HepG2 (cell line): ENCODE data around the gene MXRA8. TPM values are rescaled to one million over a fixed set of nuclear protein-coding genes. Genes with fewer than 3 reads are reported as not detected.

Experiments used
- AKAP8 ChIP-seq: sonication (generic); formaldehyde crosslinking; IDR thresholded peaks from 2 replicates; pipeline ENCODE4 v1.5.1; 2020; ENCODE audit warnings: mild to moderate bottlenecking, missing genetic modification reagents
- ARNT2 ChIP-seq: sonication (generic); formaldehyde crosslinking; IDR thresholded peaks from 2 replicates; pipeline ENCODE4 v1.8.0; 2022; ENCODE audit warnings: mild to moderate bottlenecking, low read depth, missing genetic modification reagents, moderate library complexity
- CAMTA2 ChIP-seq: sonication (generic); formaldehyde crosslinking; IDR thresholded peaks from 2 replicates; pipeline ENCODE4 v1.4.0; 2020; ENCODE audit warnings: mild to moderate bottlenecking, missing genetic modification reagents, borderline replicate concordance
- CHD2 ChIP-seq: IDR thresholded peaks from 2 replicates; pipeline ENCODE4 v1.6.1; 2011; ENCODE audit warnings: low read depth, low read length, improper control_type of control experiment
- GZF1 ChIP-seq: sonication (generic); formaldehyde crosslinking; IDR thresholded peaks from 2 replicates; pipeline ENCODE4 v1.5.1; 2020; ENCODE audit warnings: mild to moderate bottlenecking, missing genetic modification reagents
- HIVEP1 ChIP-seq: sonication (generic); formaldehyde crosslinking; IDR thresholded peaks from 2 replicates; pipeline ENCODE4 v1.4.0; 2020; ENCODE audit warnings: mild to moderate bottlenecking, missing genetic modification reagents
- IRX3 ChIP-seq: sonication (generic); formaldehyde crosslinking; IDR thresholded peaks from 2 replicates; pipeline ENCODE4 v1.8.1; 2023; ENCODE audit warnings: mild to moderate bottlenecking, low read depth, missing genetic modification reagents, borderline replicate concordance
- KDM1A ChIP-seq: IDR thresholded peaks from 2 replicates; pipeline ENCODE4 v1.6.1; 2016; ENCODE audit warnings: missing compliant biosample characterization
- KLF11 ChIP-seq: IDR thresholded peaks from 2 replicates; pipeline ENCODE4 v1.6.1; 2016; ENCODE audit warnings: missing compliant biosample characterization
- MTF1 ChIP-seq: sonication (generic); formaldehyde crosslinking; IDR thresholded peaks from 2 replicates; pipeline ENCODE4 v1.5.0; 2020; ENCODE audit warnings: missing genetic modification reagents
- NCOA5 ChIP-seq: sonication (generic); formaldehyde crosslinking; IDR thresholded peaks from 2 replicates; pipeline ENCODE4 v1.4.0; 2020; ENCODE audit warnings: missing genetic modification reagents
- NR2F2 ChIP-seq: IDR thresholded peaks from 2 replicates; pipeline ENCODE4 v1.6.1; 2012; ENCODE audit warnings: low read depth, inconsistent platforms, borderline replicate concordance
- POLR2A ChIP-seq, 2 experiments: IDR thresholded peaks; 2 replicates each; pipeline ENCODE4 v1.6.1; 2011; ENCODE audit warnings: low read depth in 2 of 2, low read length in 2 of 2, mild to moderate bottlenecking in 1 of 2, moderate library complexity in 1 of 2; ENCODE audit not compliant: insufficient read depth in 1 of 2
- SNRNP70 ChIP-seq: fragments of 200-400 bp; formaldehyde crosslinking; IDR thresholded peaks from 2 replicates; pipeline ENCODE4 v1.6.1; 2017; ENCODE audit warnings: mild to moderate bottlenecking, low read depth, low read length, moderate library complexity
- THAP11 ChIP-seq: IDR thresholded peaks from 2 replicates; pipeline ENCODE4 v1.6.1; 2016; ENCODE audit warnings: missing biosample characterization, missing genetic modification reagents
- TRIM24 ChIP-seq: sonication (generic); formaldehyde crosslinking; IDR thresholded peaks from 2 replicates; pipeline ENCODE4 v1.8.0; 2022; ENCODE audit warnings: mild to moderate bottlenecking, missing genetic modification reagents
- ZBTB21 ChIP-seq: sonication (generic); formaldehyde crosslinking; IDR thresholded peaks from 2 replicates; pipeline ENCODE4 v1.4.0; 2020; ENCODE audit warnings: missing genetic modification reagents
- ZFX ChIP-seq: sonication (generic); formaldehyde crosslinking; IDR thresholded peaks from 2 replicates; pipeline ENCODE4 v1.4.0; 2020; ENCODE audit warnings: mild to moderate bottlenecking, low read depth, missing genetic modification reagents, moderate library complexity
- ZNF17 ChIP-seq: sonication (generic); formaldehyde crosslinking; IDR thresholded peaks from 2 replicates; pipeline ENCODE4 v1.5.0; 2020; ENCODE audit warnings: mild to moderate bottlenecking, missing genetic modification reagents
- ZNF256 ChIP-seq: sonication (generic); formaldehyde crosslinking; conservative IDR thresholded peaks from 2 replicates; pipeline ENCODE4 v1.4.0; 2020; ENCODE audit warnings: missing genetic modification reagents
- ZNF350 ChIP-seq: sonication (generic); formaldehyde crosslinking; IDR thresholded peaks from 2 replicates; pipeline ENCODE4 v1.4.0; 2020; ENCODE audit warnings: mild to moderate bottlenecking, low read depth, missing genetic modification reagents, borderline replicate concordance
- ZNF441 ChIP-seq: sonication (generic); formaldehyde crosslinking; IDR thresholded peaks from 2 replicates; pipeline ENCODE4 v1.7.0; 2021; ENCODE audit warnings: missing genetic modification reagents, borderline replicate concordance
- ZNF451 ChIP-seq: sonication (generic); formaldehyde crosslinking; IDR thresholded peaks from 2 replicates; pipeline ENCODE4 v1.5.0; 2020; ENCODE audit warnings: mild to moderate bottlenecking, missing genetic modification reagents
- ZNF552 ChIP-seq: sonication (generic); formaldehyde crosslinking; IDR thresholded peaks from 2 replicates; pipeline ENCODE4 v1.9.0; 2022; ENCODE audit warnings: missing genetic modification reagents, mild to moderate bottlenecking, borderline replicate concordance
- ZNF562 ChIP-seq: sonication (generic); formaldehyde crosslinking; IDR thresholded peaks from 2 replicates; pipeline ENCODE4 v1.8.0; 2022; ENCODE audit warnings: missing genetic modification reagents, borderline replicate concordance
- ZNF883 ChIP-seq: sonication (generic); formaldehyde crosslinking; IDR thresholded peaks from 2 replicates; pipeline ENCODE4 v1.5.1; 2020; ENCODE audit warnings: mild to moderate bottlenecking, missing genetic modification reagents; ENCODE audit errors: not compliant biosample characterization
- polyA plus RNA-seq, 8 experiments: library from polyadenylated mRNA; depleted of rRNA in 3 of 8; stranded (reverse) in 7 of 8; unstranded in 1 of 8; fragments of >200 nt; fragmentation: Illumina TruSeq in 4 of 8; extraction: Trizol in 4 of 8; gene quantifications; 2 replicates each; pipeline versions ENCODE4 v1.2.1 to v1.2.3, GENCODE V29; 2011 to 2016; ENCODE audit warnings: low read depth in 4 of 8, missing spikeins in 1 of 8, mixed read lengths in 1 of 8; ENCODE audit not compliant: insufficient read depth in 1 of 8
- total RNA-seq, 5 experiments: library from RNA; depleted of rRNA; stranded (reverse); fragments of >200 nt; fragmentation: Illumina TruSeq; extraction: Trizol; gene quantifications; 2 replicates each; pipeline ENCODE4 v1.2.3, GENCODE V29; 2016; ENCODE audit warnings: low read depth in 1 of 5
- TF ChIP-seq, protein P1 (sequence below): sonication (generic); formaldehyde crosslinking; conservative IDR thresholded peaks from 2 replicates; pipeline ENCODE4 v1.8.0; 2022; ENCODE audit warnings: mild to moderate bottlenecking, moderate library complexity, missing genetic modification reagents
- TF ChIP-seq, protein P2 (sequence below): sonication (generic); formaldehyde crosslinking; IDR thresholded peaks from 2 replicates; pipeline ENCODE4 v1.4.0; 2020; ENCODE audit warnings: missing genetic modification reagents, borderline replicate concordance

The MXRA8 gene
- total and polyA plus RNA-seq, 2 of the 13 experiments (the other 11 are each of a cell fraction or from before 2014, with no cell fraction given): 19.8 to 44.8 TPM

DNA sequence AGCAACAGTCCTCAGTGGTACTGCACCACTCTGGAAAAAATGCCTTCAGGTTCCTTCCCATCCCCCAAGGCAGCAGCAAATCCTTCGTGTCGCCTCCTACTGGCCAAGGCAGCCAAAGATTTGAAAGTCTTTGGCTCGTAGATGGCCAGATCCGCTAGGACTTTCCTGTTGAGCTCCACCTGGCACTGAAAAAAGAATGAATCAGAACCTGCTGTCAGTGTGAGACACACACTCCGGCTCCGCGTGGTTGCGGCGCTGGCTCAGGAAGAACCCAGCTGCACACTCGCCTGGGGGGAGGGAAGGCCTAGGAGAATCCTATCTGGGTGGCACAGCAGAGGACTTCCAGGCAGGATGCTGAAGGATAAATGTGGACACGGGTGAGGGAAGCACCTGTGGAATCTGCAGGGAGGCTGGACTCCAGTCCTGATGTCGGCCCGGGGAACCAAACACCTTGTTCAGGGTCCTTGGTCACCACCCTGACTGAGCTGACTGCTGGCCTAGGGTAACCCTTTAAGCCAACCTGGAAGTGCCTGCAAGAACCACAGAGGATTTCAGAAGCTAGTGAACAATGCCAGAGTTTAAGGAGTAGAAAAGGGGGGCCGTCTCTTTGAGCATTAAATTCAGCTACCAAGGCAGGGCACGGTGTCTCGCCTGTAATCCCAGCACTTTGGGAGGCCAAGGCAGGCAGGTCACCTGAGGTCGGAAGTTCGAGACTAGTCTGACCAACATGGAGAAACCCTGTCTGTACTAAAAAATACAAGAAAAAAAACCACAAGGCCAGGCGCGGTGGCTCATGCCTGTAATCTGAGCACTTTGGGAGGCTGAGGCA is 43.9 kb upstream of the MXRA8 start (continued):
- TF ChIP-seq NCOA5 (CRISPR knock-in tag): no peak
- TF ChIP-seq KLF11: no peak
- TF ChIP-seq THAP11 (CRISPR knock-in tag): no peak
- TF ChIP-seq ZNF256 (CRISPR knock-in tag): no peak
- no peak for TF ChIP-seq AKAP8 (CRISPR knock-in tag)
- TF ChIP-seq NR2F2: no peak
- TF ChIP-seq ZNF17: no peak
- TF ChIP-seq CAMTA2: peak; percentile 60; the same call in 1 of the 2 replicates
- TF ChIP-seq IRX3 (CRISPR knock-in tag): no peak
- TF ChIP-seq MTF1 (CRISPR knock-in tag): no peak
- no peak for TF ChIP-seq ZNF441 (CRISPR knock-in tag)
- TF ChIP-seq SNRNP70: no peak
- TF ChIP-seq ZNF562 (CRISPR knock-in tag): no peak
- peak; percentile 46; the same call in 1 of the 2 replicates for TF ChIP-seq HIVEP1
- TF ChIP-seq CHD2: 0 out of 2 replicates have a peak, but pooled peaks have one; percentile 43
- TF ChIP-seq ZNF552 (CRISPR knock-in tag): no peak
- TF ChIP-seq POLR2A (IDR thresholded peaks at IDR 0.05; ENCODE audit: insufficient read depth in 1 of 2, low read depth in 2 of 2, low read length in 2 of 2): no peak
- no peak for TF ChIP-seq ZBTB21 (CRISPR knock-in tag)
- no peak for TF ChIP-seq TRIM24 (CRISPR knock-in tag)
- no peak for TF ChIP-seq ZNF451 (CRISPR knock-in tag)
- TF ChIP-seq GZF1: no peak
- TF ChIP-seq, protein P1, sequence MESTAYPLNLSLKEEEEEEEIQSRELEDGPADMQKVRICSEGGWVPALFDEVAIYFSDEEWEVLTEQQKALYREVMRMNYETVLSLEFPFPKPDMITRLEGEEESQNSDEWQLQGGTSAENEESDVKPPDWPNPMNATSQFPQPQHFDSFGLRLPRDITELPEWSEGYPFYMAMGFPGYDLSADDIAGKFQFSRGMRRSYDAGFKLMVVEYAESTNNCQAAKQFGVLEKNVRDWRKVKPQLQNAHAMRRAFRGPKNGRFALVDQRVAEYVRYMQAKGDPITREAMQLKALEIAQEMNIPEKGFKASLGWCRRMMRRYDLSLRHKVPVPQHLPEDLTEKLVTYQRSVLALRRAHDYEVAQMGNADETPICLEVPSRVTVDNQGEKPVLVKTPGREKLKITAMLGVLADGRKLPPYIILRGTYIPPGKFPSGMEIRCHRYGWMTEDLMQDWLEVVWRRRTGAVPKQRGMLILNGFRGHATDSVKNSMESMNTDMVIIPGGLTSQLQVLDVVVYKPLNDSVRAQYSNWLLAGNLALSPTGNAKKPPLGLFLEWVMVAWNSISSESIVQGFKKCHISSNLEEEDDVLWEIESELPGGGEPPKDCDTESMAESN (CRISPR knock-in tag): no peak
- TF ChIP-seq, protein P2, sequence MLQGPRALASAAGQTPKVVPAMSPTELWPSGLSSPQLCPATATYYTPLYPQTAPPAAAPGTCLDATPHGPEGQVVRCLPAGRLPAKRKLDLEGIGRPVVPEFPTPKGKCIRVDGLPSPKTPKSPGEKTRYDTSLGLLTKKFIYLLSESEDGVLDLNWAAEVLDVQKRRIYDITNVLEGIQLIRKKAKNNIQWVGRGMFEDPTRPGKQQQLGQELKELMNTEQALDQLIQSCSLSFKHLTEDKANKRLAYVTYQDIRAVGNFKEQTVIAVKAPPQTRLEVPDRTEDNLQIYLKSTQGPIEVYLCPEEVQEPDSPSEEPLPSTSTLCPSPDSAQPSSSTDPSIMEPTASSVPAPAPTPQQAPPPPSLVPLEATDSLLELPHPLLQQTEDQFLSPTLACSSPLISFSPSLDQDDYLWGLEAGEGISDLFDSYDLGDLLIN: no peak
- TF ChIP-seq ZNF883: no peak
- no peak for TF ChIP-seq ZNF350 (CRISPR knock-in tag)
- 0 out of 2 replicates have a peak, but pooled peaks have one; percentile 21 for TF ChIP-seq ARNT2 (CRISPR knock-in tag)
- no peak for TF ChIP-seq KDM1A (CRISPR knock-in tag)
- TF ChIP-seq ZFX: no peak; the same call in 1 of the 2 replicates
